PC-3 (cell line): ENCODE results near the gene MRC1.

Experiments used
- EZH2 ChIP-seq: fragments of 300-600 bp; sonication (generic); IDR thresholded peaks from one replicate; pipeline ENCODE4 v1.6.1; 2017; ENCODE audit warnings: antibody characterized with exemption, mild to moderate bottlenecking, low read length; ENCODE audit not compliant: unreplicated experiment
- EZH2phosphoT487 ChIP-seq: fragments of 300-600 bp; sonication (generic); IDR thresholded peaks from 2 replicates; pipeline ENCODE4 v1.6.1; 2018; ENCODE audit warnings: mild to moderate bottlenecking, antibody characterized with exemption, low read length, borderline replicate concordance

GRCh38 chr10:17851611-17852010 lies 42.5 kb downstream of the MRC1 start:
- TF ChIP-seq EZH2phosphoT487 (no peak), EZH2 (no peak)
